K562 (cell line): ENCODE measurements around the gene TMEM143. TPM values are rescaled to one million over a fixed set of nuclear protein-coding genes. Genes with fewer than 3 reads are reported as not detected.

ENCODE experiments used
- ATF7 ChIP-seq: fragments of 450-650 bp; IDR thresholded peaks from 2 replicates; pipeline ENCODE4 v1.7.1; 2014; ENCODE audit warnings: mild to moderate bottlenecking, moderate library complexity
- ERF ChIP-seq: fragments of 450-650 bp; formaldehyde crosslinking; IDR thresholded peaks from 2 replicates; pipeline ENCODE4 v1.4.0; 2020; ENCODE audit warnings: mild to moderate bottlenecking, mixed read lengths
- FOSL1 ChIP-seq: fragments of 200-800 bp; sonication (Bioruptor generic); conservative IDR thresholded peaks from 2 replicates; pipeline ENCODE4 v1.6.1; 2016; ENCODE audit warnings: missing genetic modification characterization, missing compliant biosample characterization
- FOXM1 ChIP-seq, 2 experiments: fragments of 450-650 bp in 1 of 2; sonication (generic) in 1 of 2; formaldehyde crosslinking in 1 of 2; IDR thresholded peaks; 2 replicates each; pipeline versions ENCODE4 v1.6.1 to v1.9.0; 2017 to 2022; ENCODE audit warnings: low read depth in 2 of 2, mild to moderate bottlenecking in 2 of 2, missing genetic modification reagents in 1 of 2, moderate library complexity in 1 of 2
- HDAC1 ChIP-seq, 2 experiments: fragments of 450-650 bp; IDR thresholded peaks; 2 replicates each; pipeline ENCODE4 v1.6.1; 2016 to 2017; ENCODE audit warnings: inconsistent platforms in 1 of 2, mild to moderate bottlenecking in 1 of 2, moderate library complexity in 1 of 2
- HIVEP1 ChIP-seq: fragments of 250-450 bp; sonication (Bioruptor Pico); IDR thresholded peaks from 2 replicates; pipeline ENCODE4 v1.4.0; 2020; ENCODE audit warnings: mild to moderate bottlenecking
- L3MBTL2 ChIP-seq: fragments of 450-650 bp; IDR thresholded peaks from 2 replicates; pipeline ENCODE4 v1.6.1; 2016; ENCODE audit warnings: mild to moderate bottlenecking, moderate library complexity
- RAD51 ChIP-seq: fragments of 450-650 bp; IDR thresholded peaks from 2 replicates; pipeline ENCODE4 v1.7.1; 2016; ENCODE audit warnings: low read depth, mild to moderate bottlenecking, borderline replicate concordance
- STAT5A ChIP-seq: IDR thresholded peaks from 2 replicates; pipeline ENCODE4 v1.6.1; 2012; ENCODE audit warnings: low read length, inconsistent platforms, borderline replicate concordance
- ZNF445 ChIP-seq: fragments of 250-450 bp; sonication (Bioruptor Pico); IDR thresholded peaks from 2 replicates; pipeline ENCODE4 v1.4.0; 2020; ENCODE audit warnings: low read depth, mild to moderate bottlenecking, moderate library complexity
- ZNF644 ChIP-seq: fragments of 200-800 bp; sonication (Bioruptor generic); IDR thresholded peaks from 2 replicates; pipeline ENCODE4 v1.6.1; 2016; ENCODE audit warnings: low read depth, missing genetic modification characterization, missing compliant biosample characterization
- ZNF668 ChIP-seq: fragments of 250-450 bp; sonication (Bioruptor Pico); IDR thresholded peaks from 2 replicates; pipeline ENCODE4 v1.8.0; 2022; ENCODE audit warnings: mild to moderate bottlenecking, inconsistent platforms
- polyA plus RNA-seq, 8 experiments: library from polyadenylated mRNA; depleted of rRNA in 4 of 8; stranded (reverse) in 5 of 8; unstranded in 3 of 8; fragments of >200 nt; fragmentation: Nextera tagmentation in 2 of 8; fragmentation: Illumina TruSeq in 1 of 8; extraction: Ambion mirVana in 2 of 8; extraction: Trizol in 1 of 8; gene quantifications; 2 replicates each; pipeline versions ENCODE4 v1.2.1 to v1.2.3, GENCODE V29; 2011 to 2014; ENCODE audit warnings: inconsistent platforms in 1 of 8, missing spikeins in 1 of 8
- total RNA-seq, 7 experiments: library from RNA; depleted of rRNA in 6 of 7; stranded (reverse); fragments of >200 nt in 6 of 7; fragmentation: Illumina TruSeq in 2 of 7; extraction: Trizol in 2 of 7; gene quantifications; 2 replicates each; pipeline versions ENCODE4 v1.2.1 to v1.2.3, GENCODE V29; 2011 to 2021; ENCODE audit warnings: low replicate concordance in 1 of 7
- TF ChIP-seq, protein P1 (sequence below): fragments of 150-350 bp; IDR thresholded peaks from 2 replicates; pipeline ENCODE4 v1.6.1; 2014; ENCODE audit warnings: low read depth, mild to moderate bottlenecking, low read length, borderline replicate concordance
- TF ChIP-seq, protein P2 (sequence below): fragments of 250-450 bp; sonication (Bioruptor Pico); IDR thresholded peaks from 2 replicates; pipeline ENCODE4 v1.8.0; 2022; ENCODE audit warnings: moderate library complexity, mild to moderate bottlenecking, inconsistent platforms
- TF ChIP-seq, protein P3 (sequence below): fragments of 250-450 bp; sonication (Bioruptor Pico); IDR thresholded peaks from 2 replicates; pipeline ENCODE4 v1.4.0; 2020
- TF ChIP-seq, protein P4 (sequence below), 2 experiments: fragments of 450-650 bp; conservative IDR thresholded peaks; 2 replicates each; pipeline ENCODE4 v1.6.1; 2017; ENCODE audit warnings: mild to moderate bottlenecking in 2 of 2, moderate library complexity in 2 of 2

TMEM143 gene
- total and polyA plus RNA-seq, 9 of the 15 experiments (the other 6 are each of a cell fraction or from before 2014, with no cell fraction given), result 0.66 to 8.8 (median 4.3) TPM

DNA sequence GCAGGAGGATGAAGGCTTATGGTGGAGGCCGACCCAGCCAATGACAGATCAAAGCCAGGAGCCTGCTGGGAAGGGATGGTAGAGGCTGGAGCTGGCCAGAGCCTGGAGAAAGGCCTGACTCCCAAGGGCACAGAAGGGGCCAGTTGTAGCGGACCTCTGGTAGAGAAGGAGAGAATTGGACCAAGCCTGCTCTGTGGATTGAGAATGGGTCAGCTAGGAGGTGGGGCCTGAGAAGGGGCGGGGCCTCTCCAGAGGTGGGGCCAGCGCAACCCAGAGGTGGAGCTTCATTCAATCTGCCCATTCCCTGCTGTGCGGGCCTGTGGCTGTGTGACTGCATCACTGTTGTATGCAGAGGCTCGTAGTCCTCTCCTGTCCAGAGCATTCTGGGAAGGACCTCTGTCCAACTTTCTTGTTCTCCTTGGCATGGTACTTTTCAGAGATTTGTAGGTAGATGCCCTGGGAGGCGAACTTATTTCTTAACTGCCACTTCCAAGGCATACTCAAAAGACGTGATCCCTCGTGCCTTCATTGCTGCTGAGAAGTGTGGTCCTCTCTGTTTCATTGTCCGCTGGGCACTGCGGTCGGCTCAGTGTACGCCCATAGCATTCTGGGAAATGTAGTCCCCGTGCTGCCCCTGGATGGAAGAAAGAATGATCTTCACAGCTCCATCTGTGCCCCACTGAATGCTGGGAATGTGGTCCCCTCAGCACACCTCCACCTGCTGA lies 36.4 kb upstream of the TMEM143 start (continued):
- no peak for TF ChIP-seq FOXM1 (IDR thresholded peaks at IDR 0.05; ENCODE audit: low read depth)
- TF ChIP-seq FOXM1 (CRISPR knock-in tag; IDR thresholded peaks at IDR 0.05; ENCODE audit: low read depth), result no peak
- no peak for TF ChIP-seq ERF (CRISPR knock-in tag)
- TF ChIP-seq, protein P1, sequence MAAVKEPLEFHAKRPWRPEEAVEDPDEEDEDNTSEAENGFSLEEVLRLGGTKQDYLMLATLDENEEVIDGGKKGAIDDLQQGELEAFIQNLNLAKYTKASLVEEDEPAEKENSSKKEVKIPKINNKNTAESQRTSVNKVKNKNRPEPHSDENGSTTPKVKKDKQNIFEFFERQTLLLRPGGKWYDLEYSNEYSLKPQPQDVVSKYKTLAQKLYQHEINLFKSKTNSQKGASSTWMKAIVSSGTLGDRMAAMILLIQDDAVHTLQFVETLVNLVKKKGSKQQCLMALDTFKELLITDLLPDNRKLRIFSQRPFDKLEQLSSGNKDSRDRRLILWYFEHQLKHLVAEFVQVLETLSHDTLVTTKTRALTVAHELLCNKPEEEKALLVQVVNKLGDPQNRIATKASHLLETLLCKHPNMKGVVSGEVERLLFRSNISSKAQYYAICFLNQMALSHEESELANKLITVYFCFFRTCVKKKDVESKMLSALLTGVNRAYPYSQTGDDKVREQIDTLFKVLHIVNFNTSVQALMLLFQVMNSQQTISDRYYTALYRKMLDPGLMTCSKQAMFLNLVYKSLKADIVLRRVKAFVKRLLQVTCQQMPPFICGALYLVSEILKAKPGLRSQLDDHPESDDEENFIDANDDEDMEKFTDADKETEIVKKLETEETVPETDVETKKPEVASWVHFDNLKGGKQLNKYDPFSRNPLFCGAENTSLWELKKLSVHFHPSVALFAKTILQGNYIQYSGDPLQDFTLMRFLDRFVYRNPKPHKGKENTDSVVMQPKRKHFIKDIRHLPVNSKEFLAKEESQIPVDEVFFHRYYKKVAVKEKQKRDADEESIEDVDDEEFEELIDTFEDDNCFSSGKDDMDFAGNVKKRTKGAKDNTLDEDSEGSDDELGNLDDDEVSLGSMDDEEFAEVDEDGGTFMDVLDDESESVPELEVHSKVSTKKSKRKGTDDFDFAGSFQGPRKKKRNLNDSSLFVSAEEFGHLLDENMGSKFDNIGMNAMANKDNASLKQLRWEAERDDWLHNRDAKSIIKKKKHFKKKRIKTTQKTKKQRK, result no peak
- TF ChIP-seq FOSL1 (tag), result 0 out of 2 replicates have a peak, but pooled peaks have one; percentile 41
- no peak for TF ChIP-seq HIVEP1
- peak; percentile 52; the same call in 1 of the 2 replicates for TF ChIP-seq L3MBTL2
- no peak for TF ChIP-seq RAD51
- peak in 1 of 2 experiments; percentile 20; a peak in 1 of 4 replicates for TF ChIP-seq HDAC1 (IDR thresholded peaks at IDR 0.05)
- TF ChIP-seq STAT5A, result no peak
- peak; percentile 37; the same call in 1 of the 2 replicates for TF ChIP-seq ATF7
- TF ChIP-seq, protein P2, sequence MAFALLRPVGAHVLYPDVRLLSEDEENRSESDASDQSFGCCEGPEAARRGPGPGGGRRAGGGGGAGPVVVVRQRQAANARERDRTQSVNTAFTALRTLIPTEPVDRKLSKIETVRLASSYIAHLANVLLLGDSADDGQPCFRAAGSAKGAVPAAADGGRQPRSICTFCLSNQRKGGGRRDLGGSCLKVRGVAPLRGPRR (CRISPR knock-in tag), result no peak
- TF ChIP-seq, protein P3, sequence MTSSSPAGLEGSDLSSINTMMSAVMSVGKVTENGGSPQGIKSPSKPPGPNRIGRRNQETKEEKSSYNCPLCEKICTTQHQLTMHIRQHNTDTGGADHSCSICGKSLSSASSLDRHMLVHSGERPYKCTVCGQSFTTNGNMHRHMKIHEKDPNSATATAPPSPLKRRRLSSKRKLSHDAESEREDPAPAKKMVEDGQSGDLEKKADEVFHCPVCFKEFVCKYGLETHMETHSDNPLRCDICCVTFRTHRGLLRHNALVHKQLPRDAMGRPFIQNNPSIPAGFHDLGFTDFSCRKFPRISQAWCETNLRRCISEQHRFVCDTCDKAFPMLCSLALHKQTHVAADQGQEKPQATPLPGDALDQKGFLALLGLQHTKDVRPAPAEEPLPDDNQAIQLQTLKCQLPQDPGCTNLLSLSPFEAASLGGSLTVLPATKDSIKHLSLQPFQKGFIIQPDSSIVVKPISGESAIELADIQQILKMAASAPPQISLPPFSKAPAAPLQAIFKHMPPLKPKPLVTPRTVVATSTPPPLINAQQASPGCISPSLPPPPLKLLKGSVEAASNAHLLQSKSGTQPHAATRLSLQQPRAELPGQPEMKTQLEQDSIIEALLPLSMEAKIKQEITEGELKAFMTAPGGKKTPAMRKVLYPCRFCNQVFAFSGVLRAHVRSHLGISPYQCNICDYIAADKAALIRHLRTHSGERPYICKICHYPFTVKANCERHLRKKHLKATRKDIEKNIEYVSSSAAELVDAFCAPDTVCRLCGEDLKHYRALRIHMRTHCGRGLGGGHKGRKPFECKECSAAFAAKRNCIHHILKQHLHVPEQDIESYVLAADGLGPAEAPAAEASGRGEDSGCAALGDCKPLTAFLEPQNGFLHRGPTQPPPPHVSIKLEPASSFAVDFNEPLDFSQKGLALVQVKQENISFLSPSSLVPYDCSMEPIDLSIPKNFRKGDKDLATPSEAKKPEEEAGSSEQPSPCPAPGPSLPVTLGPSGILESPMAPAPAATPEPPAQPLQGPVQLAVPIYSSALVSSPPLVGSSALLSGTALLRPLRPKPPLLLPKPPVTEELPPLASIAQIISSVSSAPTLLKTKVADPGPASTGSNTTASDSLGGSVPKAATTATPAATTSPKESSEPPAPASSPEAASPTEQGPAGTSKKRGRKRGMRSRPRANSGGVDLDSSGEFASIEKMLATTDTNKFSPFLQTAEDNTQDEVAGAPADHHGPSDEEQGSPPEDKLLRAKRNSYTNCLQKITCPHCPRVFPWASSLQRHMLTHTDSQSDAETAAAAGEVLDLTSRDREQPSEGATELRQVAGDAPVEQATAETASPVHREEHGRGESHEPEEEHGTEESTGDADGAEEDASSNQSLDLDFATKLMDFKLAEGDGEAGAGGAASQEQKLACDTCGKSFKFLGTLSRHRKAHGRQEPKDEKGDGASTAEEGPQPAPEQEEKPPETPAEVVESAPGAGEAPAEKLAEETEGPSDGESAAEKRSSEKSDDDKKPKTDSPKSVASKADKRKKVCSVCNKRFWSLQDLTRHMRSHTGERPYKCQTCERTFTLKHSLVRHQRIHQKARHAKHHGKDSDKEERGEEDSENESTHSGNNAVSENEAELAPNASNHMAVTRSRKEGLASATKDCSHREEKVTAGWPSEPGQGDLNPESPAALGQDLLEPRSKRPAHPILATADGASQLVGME (CRISPR knock-in tag), result no peak
- TF ChIP-seq ZNF445 (CRISPR knock-in tag), result no peak
- TF ChIP-seq ZNF644 (tag), result no peak
- no peak for TF ChIP-seq ZNF668 (CRISPR knock-in tag)
- TF ChIP-seq, protein P4, sequence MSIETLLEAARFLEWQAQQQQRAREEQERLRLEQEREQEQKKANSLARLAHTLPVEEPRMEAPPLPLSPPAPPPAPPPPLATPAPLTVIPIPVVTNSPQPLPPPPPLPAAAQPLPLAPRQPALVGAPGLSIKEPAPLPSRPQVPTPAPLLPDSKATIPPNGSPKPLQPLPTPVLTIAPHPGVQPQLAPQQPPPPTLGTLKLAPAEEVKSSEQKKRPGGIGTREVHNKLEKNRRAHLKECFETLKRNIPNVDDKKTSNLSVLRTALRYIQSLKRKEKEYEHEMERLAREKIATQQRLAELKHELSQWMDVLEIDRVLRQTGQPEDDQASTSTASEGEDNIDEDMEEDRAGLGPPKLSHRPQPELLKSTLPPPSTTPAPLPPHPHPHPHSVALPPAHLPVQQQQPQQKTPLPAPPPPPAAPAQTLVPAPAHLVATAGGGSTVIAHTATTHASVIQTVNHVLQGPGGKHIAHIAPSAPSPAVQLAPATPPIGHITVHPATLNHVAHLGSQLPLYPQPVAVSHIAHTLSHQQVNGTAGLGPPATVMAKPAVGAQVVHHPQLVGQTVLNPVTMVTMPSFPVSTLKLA (conservative IDR thresholded peaks at IDR 0.05), result 0 out of 4 replicates have a peak, but pooled peaks of 1 of the 2 experiments have one; percentile 29
